HepG2 (cell line): ENCODE measurements around the gene KCNAB1. TPM values are rescaled to one million over a fixed set of nuclear protein-coding genes. Genes with fewer than 3 reads are reported as not detected.

Experiments used
- CEBPB ChIP-seq: IDR thresholded peaks from 2 replicates; pipeline ENCODE4 v1.6.1; 2011; ENCODE audit warnings: low read depth, low read length, improper control_type of control experiment, borderline replicate concordance
- CERS6 ChIP-seq: sonication (generic); formaldehyde crosslinking; IDR thresholded peaks from 2 replicates; pipeline ENCODE4 v1.5.0; 2020; ENCODE audit warnings: missing genetic modification reagents
- DDIT3 ChIP-seq: sonication (generic); formaldehyde crosslinking; IDR thresholded peaks from 2 replicates; pipeline ENCODE4 v1.4.0; 2020; ENCODE audit warnings: mild to moderate bottlenecking, missing genetic modification reagents
- E2F2 ChIP-seq: sonication (generic); formaldehyde crosslinking; IDR thresholded peaks from 2 replicates; pipeline ENCODE4 v1.4.0; 2020; ENCODE audit warnings: missing genetic modification reagents, borderline replicate concordance
- FOSL2 ChIP-seq: sonication (generic); formaldehyde crosslinking; IDR thresholded peaks from 2 replicates; pipeline ENCODE4 v1.4.0; 2020; ENCODE audit warnings: missing genetic modification reagents
- GATAD1 ChIP-seq: IDR thresholded peaks from 2 replicates; pipeline ENCODE4 v1.6.1; 2016; ENCODE audit warnings: missing genetic modification reagents, missing compliant biosample characterization
- GRHL1 ChIP-seq: sonication (generic); formaldehyde crosslinking; conservative IDR thresholded peaks from 2 replicates; pipeline ENCODE4 v1.8.0; 2022; ENCODE audit warnings: missing genetic modification reagents
- GTF3A ChIP-seq: sonication (generic); formaldehyde crosslinking; conservative IDR thresholded peaks from 2 replicates; pipeline ENCODE4 v1.4.0; 2020; ENCODE audit warnings: mild to moderate bottlenecking, missing genetic modification reagents
- HMGXB3 ChIP-seq: sonication (generic); formaldehyde crosslinking; IDR thresholded peaks from 2 replicates; pipeline ENCODE4 v1.4.0; 2020; ENCODE audit warnings: missing genetic modification reagents, borderline replicate concordance
- JUNB ChIP-seq: sonication (generic); formaldehyde crosslinking; IDR thresholded peaks from 2 replicates; pipeline ENCODE4 v1.8.0; 2022; ENCODE audit warnings: missing genetic modification reagents, mild to moderate bottlenecking, borderline replicate concordance
- NR0B2 ChIP-seq: sonication (generic); formaldehyde crosslinking; IDR thresholded peaks from 2 replicates; pipeline ENCODE4 v1.4.0; 2020; ENCODE audit warnings: mild to moderate bottlenecking, missing genetic modification reagents
- PAWR ChIP-seq: sonication (generic); formaldehyde crosslinking; IDR thresholded peaks from 2 replicates; pipeline ENCODE4 v1.4.0; 2020; ENCODE audit warnings: missing genetic modification reagents, mild to moderate bottlenecking, borderline replicate concordance
- RFXANK ChIP-seq: IDR thresholded peaks from 2 replicates; pipeline ENCODE4 v1.6.1; 2016
- ZNF232 ChIP-seq: sonication (generic); formaldehyde crosslinking; IDR thresholded peaks from 2 replicates; pipeline ENCODE4 v1.4.0; 2020; ENCODE audit warnings: missing genetic modification reagents, borderline replicate concordance
- ZNF251 ChIP-seq: sonication (generic); formaldehyde crosslinking; IDR thresholded peaks from 2 replicates; pipeline ENCODE4 v1.9.0; 2021; ENCODE audit warnings: mild to moderate bottlenecking, missing genetic modification reagents
- ZNF276 ChIP-seq: sonication (generic); formaldehyde crosslinking; IDR thresholded peaks from 2 replicates; pipeline ENCODE4 v1.4.0; 2020; ENCODE audit warnings: mild to moderate bottlenecking, low read depth, missing genetic modification reagents
- ZNF431 ChIP-seq: sonication (generic); formaldehyde crosslinking; IDR thresholded peaks from 2 replicates; pipeline ENCODE4 v1.9.0; 2022; ENCODE audit warnings: missing genetic modification reagents, low read depth, mild to moderate bottlenecking, borderline replicate concordance
- ZNF784 ChIP-seq: sonication (generic); formaldehyde crosslinking; IDR thresholded peaks from 2 replicates; pipeline ENCODE4 v1.5.1; 2020; ENCODE audit warnings: missing genetic modification reagents, mild to moderate bottlenecking, borderline replicate concordance
- polyA plus RNA-seq, 8 experiments: library from polyadenylated mRNA; depleted of rRNA in 3 of 8; stranded (reverse) in 7 of 8; unstranded in 1 of 8; fragments of >200 nt; fragmentation: Illumina TruSeq in 4 of 8; extraction: Trizol in 4 of 8; gene quantifications; 2 replicates each; pipeline versions ENCODE4 v1.2.1 to v1.2.3, GENCODE V29; 2011 to 2016; ENCODE audit warnings: low read depth in 4 of 8, missing spikeins in 1 of 8, mixed read lengths in 1 of 8; ENCODE audit not compliant: insufficient read depth in 1 of 8
- total RNA-seq, 5 experiments: library from RNA; depleted of rRNA; stranded (reverse); fragments of >200 nt; fragmentation: Illumina TruSeq; extraction: Trizol; gene quantifications; 2 replicates each; pipeline ENCODE4 v1.2.3, GENCODE V29; 2016; ENCODE audit warnings: low read depth in 1 of 5

KCNAB1 gene
- total and polyA plus RNA-seq, 2 of the 13 experiments (the other 11 are each of a cell fraction or from before 2014, with no cell fraction given): not detected

- TF ChIP-seq CEBPB: peak; percentile 96
- TF ChIP-seq E2F2: no peak
- no peak for TF ChIP-seq ZNF276 (CRISPR knock-in tag)
- no peak for TF ChIP-seq ZNF251 (CRISPR knock-in tag)
- TF ChIP-seq ZNF232 (CRISPR knock-in tag): no peak
- TF ChIP-seq JUNB (CRISPR knock-in tag): no peak
- no peak for TF ChIP-seq CERS6
- TF ChIP-seq HMGXB3: no peak
- TF ChIP-seq NR0B2 (CRISPR knock-in tag): no peak
- TF ChIP-seq PAWR (CRISPR knock-in tag): no peak
- TF ChIP-seq GTF3A (CRISPR knock-in tag): no peak
- no peak for TF ChIP-seq FOSL2 (CRISPR knock-in tag)
- no peak for TF ChIP-seq DDIT3 (CRISPR knock-in tag)
- no peak for TF ChIP-seq GATAD1 (CRISPR knock-in tag)
- TF ChIP-seq ZNF784 (CRISPR knock-in tag): no peak
- TF ChIP-seq GRHL1 (CRISPR knock-in tag): no peak
- no peak for TF ChIP-seq ZNF431
- TF ChIP-seq RFXANK (CRISPR knock-in tag): no peak
These were observed 154.4 kb downstream of the KCNAB1 start (continued) for GRCh38 chr3:156274791-156275190.
